ENCODE data around the gene TTC8.
"Not testable (repeated sequence)": the region's sequence is repeated elsewhere in the genome, so short reads cannot be mapped to it uniquely, and the experiment has no call there.

The TTC8 gene

DNA sequence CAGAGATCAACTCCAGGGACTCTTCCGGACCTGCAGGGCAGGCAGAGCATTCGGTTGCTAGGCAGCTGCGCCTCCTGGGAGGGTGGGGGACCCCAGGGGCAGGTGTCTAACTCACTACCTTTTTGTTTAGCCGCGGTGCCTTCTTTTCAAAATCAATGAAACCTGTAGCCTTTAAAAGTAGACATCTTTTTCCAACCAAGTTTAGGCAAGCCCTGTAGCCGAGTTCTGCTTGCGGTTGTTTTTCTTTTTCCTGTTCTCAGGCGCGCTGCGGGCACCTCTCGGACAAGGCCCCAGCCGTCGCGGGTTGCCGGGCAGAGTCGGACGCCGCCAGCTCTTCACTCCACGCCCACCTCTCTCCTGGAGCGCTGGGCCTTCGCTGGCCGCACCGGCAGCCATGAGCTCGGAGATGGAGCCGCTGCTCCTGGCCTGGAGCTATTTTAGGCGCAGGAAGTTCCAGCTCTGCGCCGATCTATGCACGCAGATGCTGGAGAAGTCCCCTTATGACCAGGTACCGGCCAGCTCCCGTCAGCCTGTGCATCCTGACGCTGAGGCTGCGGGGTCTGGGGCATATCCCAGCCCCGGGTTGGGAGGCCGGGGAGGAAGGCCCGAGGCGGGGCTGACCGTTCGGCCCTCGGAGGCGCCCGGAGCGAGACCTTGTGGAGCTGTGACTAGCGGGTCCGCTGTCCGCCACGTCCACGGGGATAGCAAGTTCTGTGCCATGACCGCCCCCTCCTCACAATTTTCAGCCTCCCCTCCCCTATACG lies at the start of gene TTC8:
Gene TTC8 (plus strand): TSS at position 338 of the 764 bp plus-strand sequence. CDS start 57 bp downstream, at position 395.
- peak; percentile 59 for DNase-seq (ENCODE audit: low read depth)
- peak within 1 kb of the TSS; percentile 92 for H3K4me3 ChIP-seq (ENCODE audit: low read depth, low read length)
- TF ChIP-seq, protein P1, sequence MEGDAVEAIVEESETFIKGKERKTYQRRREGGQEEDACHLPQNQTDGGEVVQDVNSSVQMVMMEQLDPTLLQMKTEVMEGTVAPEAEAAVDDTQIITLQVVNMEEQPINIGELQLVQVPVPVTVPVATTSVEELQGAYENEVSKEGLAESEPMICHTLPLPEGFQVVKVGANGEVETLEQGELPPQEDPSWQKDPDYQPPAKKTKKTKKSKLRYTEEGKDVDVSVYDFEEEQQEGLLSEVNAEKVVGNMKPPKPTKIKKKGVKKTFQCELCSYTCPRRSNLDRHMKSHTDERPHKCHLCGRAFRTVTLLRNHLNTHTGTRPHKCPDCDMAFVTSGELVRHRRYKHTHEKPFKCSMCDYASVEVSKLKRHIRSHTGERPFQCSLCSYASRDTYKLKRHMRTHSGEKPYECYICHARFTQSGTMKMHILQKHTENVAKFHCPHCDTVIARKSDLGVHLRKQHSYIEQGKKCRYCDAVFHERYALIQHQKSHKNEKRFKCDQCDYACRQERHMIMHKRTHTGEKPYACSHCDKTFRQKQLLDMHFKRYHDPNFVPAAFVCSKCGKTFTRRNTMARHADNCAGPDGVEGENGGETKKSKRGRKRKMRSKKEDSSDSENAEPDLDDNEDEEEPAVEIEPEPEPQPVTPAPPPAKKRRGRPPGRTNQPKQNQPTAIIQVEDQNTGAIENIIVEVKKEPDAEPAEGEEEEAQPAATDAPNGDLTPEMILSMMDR (IDR thresholded peaks at IDR 0.05; ENCODE audit: low read depth, low read length, missing control alignments), result no peak

DNA sequence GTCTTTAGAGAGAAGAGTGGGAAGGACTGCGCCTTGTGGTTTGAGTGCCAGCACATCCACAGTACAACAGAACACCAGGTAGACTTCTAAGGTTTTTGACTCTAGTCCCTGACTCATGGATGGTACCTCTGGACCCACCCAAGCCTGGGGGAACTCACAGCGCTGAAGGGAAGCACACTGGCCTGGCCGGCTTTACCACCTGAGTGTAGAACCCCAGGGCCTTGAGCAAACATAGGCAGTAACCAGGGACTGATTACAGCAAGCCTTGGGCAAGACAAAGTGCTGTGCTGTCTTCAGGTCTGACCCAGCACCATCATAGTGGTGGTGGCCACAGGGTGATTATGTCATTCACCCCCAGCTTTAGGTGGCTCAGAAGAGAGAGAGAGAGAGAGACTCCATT lies 48.9 kb upstream of the TTC8 start:
- no peak overlapping the region for H3K4me3 ChIP-seq (ENCODE audit: low read depth, low read length)
- no peak for DNase-seq (ENCODE audit: low read depth)
- TF ChIP-seq, protein P1 (IDR thresholded peaks at IDR 0.05; ENCODE audit: low read depth, low read length, missing control alignments), result no peak

DNA sequence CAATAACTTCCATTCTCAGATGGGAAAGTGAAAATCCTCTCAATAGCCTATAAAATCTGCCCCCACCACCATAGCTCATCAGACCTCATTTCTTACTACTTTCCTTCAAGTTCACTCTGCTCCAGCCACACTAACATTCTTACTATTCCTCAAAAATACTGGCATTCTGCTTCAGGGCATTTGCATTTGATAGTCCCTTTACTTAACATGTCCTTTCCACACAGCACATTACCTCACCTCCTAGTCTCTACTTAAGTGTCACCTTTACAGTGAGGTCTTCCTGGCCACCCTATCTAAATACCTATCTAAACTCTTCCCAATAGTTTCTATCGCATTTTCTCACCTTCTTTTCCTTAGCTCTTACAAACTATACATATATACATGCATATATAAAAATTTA lies 38.5 kb upstream of the TTC8 start:
- no peak for DNase-seq (ENCODE audit: low read depth)

DNA sequence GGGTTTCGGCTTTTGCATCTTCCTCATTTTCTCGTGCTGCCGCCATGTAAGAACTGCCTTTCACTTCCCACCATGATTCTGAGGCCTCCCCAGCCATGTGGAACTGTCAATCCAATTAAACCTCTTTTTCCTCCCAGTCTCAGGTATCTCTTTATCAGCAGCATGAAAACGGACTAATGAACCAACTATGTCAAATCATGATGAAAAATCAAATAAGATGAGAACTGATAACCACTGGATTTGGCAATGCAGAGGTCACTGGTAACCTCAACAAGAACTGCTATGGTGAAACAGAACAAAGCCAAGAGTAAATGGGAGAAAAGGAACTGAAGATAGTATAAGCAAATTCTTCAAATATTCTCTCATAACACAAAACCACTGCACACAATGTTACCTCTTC lies 37.7 kb upstream of the TTC8 start:
- TF ChIP-seq, protein P1 (IDR thresholded peaks at IDR 0.05; ENCODE audit: low read depth, low read length, missing control alignments), result no peak
- no peak for DNase-seq (ENCODE audit: low read depth)

More for the DNA sequence above, 38.5 kb upstream of the TTC8 start:
- H3K4me3 ChIP-seq (ENCODE audit: low read depth, low read length), result no peak overlapping the region
- TF ChIP-seq, protein P1 (IDR thresholded peaks at IDR 0.05; ENCODE audit: low read depth, low read length, missing control alignments), result no peak

DNA sequence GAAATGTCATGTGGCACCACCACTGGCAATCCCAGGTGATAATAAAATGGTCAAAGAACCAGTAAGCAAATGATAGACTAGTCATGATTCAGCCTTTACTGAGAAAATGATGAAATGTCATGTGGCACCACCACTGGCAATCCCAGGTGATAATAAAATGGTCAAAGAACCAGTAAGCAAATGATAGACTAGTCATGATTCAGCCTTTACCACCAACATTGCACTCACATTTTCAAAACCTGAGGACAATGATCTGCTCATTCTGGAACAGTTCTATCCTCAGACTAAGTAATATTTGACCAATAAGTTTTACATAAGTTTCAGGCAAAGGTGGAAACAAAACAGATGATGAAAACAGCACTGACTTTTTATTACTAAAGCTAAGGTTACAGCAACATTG lies 34.9 kb upstream of the TTC8 start:
- H3K4me3 ChIP-seq (ENCODE audit: low read depth, low read length); DNase-seq (ENCODE audit: low read depth): not testable (repeated sequence)

More for the DNA sequence above, 37.7 kb upstream of the TTC8 start:
- H3K4me3 ChIP-seq (ENCODE audit: low read depth, low read length), result no peak overlapping the region

DNA sequence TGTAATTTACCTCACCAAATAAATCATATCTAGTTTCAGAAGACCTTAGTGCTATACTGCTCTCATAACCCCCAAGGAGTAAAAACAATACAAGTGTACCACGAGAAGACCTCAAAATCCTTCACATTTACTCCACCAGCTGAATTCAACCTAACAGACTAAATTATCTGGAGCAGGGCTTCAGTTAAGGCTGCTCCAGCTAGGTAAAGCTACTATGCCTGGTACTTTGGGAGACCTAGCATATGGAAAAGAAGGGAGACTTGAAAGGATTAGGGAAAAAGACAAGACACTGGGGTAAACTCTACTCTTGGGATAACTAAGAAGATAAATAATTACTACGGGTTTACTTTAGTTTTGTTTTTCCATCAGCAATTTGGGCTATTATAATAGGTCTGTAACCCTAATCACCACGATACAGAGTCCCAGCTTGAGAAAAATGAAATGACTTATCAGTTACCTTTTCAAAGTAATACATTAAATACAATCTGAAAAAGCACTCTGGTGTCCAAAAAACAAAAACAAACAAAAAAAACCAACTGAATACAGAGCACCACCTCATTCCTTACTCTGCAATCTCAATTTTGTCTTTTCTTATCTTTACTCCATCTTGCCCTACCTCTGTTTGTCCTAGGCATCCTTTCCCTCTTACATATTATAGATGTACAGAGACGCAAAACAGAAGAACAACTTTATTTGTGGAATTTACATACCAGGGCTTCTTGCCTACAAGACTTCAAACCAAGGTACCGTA lies 33.8 kb upstream of the TTC8 start:
- TF ChIP-seq, protein P1 (IDR thresholded peaks at IDR 0.05; ENCODE audit: low read depth, low read length, missing control alignments), result no peak
- no peak for DNase-seq (ENCODE audit: low read depth)
- no peak overlapping the region for H3K4me3 ChIP-seq (ENCODE audit: low read depth, low read length)

DNA sequence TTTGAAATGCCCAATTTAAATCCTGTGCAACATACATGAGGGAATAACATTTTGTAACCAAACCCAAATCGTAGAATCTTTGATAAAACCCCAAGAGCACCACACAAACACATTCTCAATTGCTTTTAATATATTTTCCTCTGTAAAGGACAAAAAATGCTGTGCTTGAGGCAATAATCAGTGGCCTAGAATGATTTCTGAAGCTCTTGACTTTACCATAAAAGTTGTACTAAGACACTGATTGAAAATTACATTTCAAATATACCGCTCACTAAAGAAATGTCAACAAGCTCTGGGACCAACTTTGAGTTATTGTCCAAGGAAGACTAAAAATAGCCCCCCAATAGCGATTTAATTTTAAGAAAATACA lies 33.2 kb upstream of the TTC8 start:
- TF ChIP-seq, protein P1 (IDR thresholded peaks at IDR 0.05; ENCODE audit: low read depth, low read length, missing control alignments), result no peak
- H3K4me3 ChIP-seq (ENCODE audit: low read depth, low read length), result no peak overlapping the region

More for the DNA sequence above, 33.2 kb upstream of the TTC8 start:
- no peak for DNase-seq (ENCODE audit: low read depth)

All from GM12864 (cell line).